Middle frontal gyrus (tissue), 1 donor: Measurements from ENCODE around the gene RTF2.

Source experiments
- DNase-seq: peaks from one replicate; pipeline ENCODE4 v3.0.0-alpha.2; 2015; ENCODE audit warnings: low spot score; ENCODE audit errors: extremely low spot score

The RTF2 gene

DNA sequence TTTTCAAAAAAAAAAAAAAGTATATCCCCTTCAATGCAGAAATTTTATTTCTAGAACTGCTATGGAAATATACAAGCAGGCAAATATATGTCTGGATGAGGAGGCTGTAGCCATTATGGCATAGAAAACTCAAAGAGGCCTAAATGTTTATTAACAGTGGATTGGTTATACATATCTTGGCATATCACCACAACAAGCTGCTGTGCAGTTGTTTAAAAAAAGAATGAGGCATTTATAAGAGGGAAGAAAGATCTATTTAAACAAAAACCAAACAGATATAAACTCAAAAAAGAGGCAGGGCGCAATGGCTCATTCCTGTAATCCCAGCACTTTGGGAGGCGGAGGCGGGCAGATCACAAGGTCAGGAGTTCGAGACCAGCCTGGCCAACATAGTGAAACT lies 30.1 kb upstream of the RTF2 start:
- DNase-seq = no peak

DNA sequence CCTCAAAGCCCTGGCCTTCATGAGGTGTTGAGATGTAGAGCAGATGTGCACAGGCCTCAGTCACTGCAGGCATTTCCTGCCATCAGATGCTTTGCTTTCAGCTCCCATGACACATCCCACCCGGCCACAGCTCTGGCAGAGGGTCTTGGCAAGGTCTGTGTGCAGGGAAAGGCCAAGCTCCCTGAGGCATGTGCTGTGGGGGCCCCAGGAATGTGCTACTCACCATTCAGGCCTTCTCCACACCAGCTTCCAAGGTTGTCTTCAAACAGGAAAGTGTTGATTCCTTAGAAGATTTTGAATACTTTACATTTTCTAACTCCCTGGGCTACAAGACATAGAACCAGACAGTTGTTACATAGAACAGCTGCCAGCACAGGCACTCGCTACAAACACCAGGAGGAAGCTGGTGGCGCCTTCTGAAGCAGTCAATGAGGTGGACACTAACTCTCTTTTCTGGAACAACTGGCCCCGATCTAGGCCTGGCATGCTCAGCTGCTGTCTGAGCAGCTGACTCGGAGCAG lies 28.6 kb upstream of the RTF2 start:
- DNase-seq = no peak

- DNase-seq = no peak
Measured at GRCh38 chr20:56440346-56441007, 27.9 kb upstream of the RTF2 start.

- no peak for DNase-seq
Measured at GRCh38 chr20:56442389-56443365, 25.8 kb upstream of the RTF2 start.

GRCh38 chr20:56443654-56444540 lies 24.5 kb upstream of the RTF2 start:
- no peak for DNase-seq

GRCh38 chr20:56445130-56445529 lies 23.3 kb upstream of the RTF2 start:
- no peak for DNase-seq

DNA sequence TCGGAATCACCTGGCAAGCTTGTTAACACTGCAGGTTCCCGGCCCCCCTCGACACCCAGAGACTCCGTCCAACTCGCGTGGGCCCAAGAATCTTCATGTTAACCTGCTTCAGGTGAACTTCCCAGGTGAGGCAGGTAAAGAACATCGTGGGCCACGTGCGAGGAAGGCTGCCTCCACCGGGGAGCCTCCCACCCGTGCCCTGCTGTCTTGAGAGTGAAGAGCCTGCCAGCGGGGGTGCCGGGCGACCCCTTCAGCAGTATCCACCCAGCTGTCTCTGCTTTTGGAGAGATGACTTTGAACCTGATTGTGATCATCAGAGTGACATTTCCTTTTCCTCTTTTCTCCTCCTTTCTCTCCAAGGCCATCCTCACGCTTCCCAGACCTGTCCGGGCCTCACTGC lies 22.9 kb upstream of the RTF2 start:
- DNase-seq = no peak

- DNase-seq = no peak
Measured at GRCh38 chr20:56447227-56447626, 21.2 kb upstream of the RTF2 start.

- no peak for DNase-seq
Measured at GRCh38 chr20:56449459-56449858, 19.0 kb upstream of the RTF2 start.

GRCh38 chr20:56451056-56451765 lies 17.2 kb upstream of the RTF2 start:
- no peak for DNase-seq

GRCh38 chr20:56453352-56453751 lies 15.1 kb upstream of the RTF2 start:
- no peak for DNase-seq

DNA sequence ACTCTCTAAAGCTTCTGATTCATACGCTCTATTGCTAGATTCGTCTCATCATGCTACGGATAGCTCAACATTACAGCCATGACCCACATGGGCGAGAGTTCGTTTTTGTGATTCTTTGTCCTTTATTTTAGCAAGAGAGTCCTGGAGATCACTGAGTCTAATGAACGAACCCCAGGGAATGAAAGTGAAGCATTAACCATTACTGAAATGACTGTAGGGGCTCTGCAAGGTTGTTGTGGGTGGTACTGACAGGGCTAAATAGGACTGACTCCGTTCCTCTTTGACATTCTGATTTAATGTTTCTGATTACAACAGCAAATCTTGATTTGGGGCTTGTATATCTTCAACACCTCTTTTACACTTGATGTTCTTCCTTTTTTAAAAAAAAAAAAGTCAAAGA lies 13.7 kb upstream of the RTF2 start:
- DNase-seq = no peak

DNA sequence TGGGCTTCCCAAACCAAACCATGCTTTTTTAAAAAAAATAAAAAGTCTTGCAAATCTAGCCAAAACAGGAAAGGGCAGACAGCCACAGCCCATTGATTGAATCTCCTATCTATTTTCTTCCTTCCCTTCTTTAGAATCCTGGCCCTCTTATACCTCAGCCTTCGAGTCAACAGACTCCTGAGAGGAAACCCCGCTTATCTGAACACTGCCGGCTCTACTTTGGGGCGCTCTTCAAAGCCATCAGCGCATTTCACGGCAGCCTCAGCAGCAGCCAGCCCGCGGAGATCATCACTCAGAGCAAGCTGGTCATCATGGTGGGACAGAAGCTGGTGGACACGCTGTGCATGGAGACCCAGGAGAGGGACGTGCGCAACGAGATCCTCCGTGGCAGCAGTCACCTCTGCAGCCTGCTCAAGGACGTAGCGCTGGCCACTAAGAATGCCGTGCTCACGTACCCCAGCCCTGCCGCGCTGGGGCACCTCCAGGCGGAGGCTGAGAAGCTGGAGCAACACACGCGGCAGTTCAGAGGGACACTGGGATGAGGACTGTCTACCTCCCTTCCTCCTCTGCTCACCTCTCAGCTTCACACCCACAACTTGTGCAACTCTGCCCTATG lies 10.1 kb upstream of the RTF2 start:
- DNase-seq = no peak

GRCh38 chr20:56460459-56460858 lies 8.0 kb upstream of the RTF2 start:
- no peak for DNase-seq

DNA sequence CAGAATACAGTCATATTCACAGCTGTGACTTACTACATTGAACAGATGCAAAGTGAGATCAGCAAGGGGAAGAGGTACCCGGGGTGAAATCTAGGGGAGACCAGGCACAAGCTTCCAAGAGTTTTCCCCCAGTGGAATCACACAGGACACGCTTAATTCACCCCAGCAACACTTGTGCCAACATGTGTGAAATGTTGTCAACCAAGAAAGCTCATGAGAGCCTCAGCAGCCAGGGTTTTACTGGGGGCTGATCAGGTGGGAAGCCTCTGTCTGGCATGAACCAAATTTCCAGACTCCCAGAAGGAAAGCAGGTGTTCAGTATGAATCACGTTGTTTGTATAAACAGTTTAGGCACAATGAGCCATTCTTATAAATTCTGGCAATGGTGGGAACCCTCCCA lies 6.9 kb upstream of the RTF2 start:
- DNase-seq = no peak

GRCh38 chr20:56463428-56463827 lies 5.0 kb upstream of the RTF2 start:
- no peak for DNase-seq

GRCh38 chr20:56465997-56466396 lies 2.4 kb upstream of the RTF2 start:
- DNase-seq = no peak

GRCh38 chr20:56467968-56468315 lies 485 bp upstream of the RTF2 start:
- no peak for DNase-seq

DNA sequence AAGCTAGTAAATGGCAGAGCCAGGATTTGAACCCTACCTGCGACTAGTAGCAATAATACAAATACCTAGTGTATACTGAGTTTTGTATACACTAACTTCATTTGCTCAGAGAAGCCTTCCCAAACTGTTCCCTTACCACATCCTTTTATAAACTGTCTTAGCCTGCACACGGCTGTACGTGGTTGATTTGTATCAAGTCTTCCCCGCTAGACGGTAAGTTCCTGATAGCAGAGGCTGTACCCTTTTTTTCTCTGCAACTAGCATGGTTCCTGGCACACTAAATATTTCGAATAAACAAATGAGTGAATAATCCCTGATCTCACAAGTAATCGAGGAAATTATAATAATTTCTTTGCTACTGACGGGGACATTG lies 636 bp downstream of the RTF2 start:
- DNase-seq = no peak

GRCh38 chr20:56483970-56484369 lies 15.5 kb downstream of the RTF2 start:
- no peak for DNase-seq

DNA sequence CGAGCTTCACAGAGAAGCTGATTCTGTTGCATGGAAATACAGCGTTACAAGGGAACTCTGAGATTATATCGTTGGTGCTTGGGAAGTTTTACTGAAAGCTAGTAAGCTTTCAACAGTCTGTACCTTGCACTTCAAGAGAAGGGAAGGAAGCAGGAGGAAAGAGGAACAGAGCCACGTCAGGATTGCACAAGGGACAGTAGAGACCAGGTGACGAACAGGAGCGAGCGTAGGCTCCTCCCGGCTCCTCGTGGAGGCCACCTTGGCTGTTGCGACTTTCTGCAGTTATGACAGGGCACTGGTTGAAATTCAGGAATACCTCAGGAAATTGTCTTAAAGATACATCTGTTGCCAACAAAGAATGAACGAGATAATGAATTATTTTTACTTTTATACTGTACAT lies 18.8 kb downstream of the RTF2 start:
- no peak for DNase-seq
